AG09309 (cell line): ENCODE results near the gene MYO1B.
A peak's percentile ranks its signal among the peaks of the same experiment; 100 is the strongest.

Experiments
- DNase-seq: peaks from one replicate; pipeline ENCODE4 v3.0.0-alpha.2; 2010; ENCODE audit warnings: low read depth
- H3K4me3 ChIP-seq: 2 replicates; pipeline ENCODE4 v1.5.1; 2011; ENCODE audit warnings: mild to moderate bottlenecking, low read depth, low read length, moderate library complexity; ENCODE audit not compliant: control insufficient read depth
- TF ChIP-seq, protein P1 (sequence below): IDR thresholded peaks from 2 replicates; pipeline ENCODE4 v1.5.1; 2011; ENCODE audit warnings: mild to moderate bottlenecking, low read depth, low read length, inconsistent platforms; ENCODE audit not compliant: insufficient read depth, control insufficient read depth; ENCODE audit errors: missing control alignments

MYO1B gene

DNA sequence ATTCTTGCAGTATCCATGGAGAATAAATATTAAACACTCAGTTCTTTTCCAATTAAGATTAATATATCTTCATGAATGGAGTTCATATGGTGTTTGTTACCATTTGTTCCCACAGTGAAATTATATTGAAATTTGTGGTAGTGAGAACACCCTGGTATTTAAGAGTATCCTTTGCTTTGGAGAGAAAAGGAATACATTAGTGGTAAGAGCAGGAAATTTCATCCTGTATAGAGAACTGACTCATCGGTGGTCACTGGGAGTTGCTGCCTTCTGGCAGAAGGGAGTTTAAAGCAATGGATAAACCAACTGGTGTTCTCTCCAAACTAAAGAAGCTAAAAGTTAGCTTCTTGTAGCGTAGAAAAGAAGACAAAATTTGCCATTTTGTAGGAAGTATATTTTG, 107.3 kb downstream of the MYO1B start:
- peak; percentile 51 for DNase-seq

DNA sequence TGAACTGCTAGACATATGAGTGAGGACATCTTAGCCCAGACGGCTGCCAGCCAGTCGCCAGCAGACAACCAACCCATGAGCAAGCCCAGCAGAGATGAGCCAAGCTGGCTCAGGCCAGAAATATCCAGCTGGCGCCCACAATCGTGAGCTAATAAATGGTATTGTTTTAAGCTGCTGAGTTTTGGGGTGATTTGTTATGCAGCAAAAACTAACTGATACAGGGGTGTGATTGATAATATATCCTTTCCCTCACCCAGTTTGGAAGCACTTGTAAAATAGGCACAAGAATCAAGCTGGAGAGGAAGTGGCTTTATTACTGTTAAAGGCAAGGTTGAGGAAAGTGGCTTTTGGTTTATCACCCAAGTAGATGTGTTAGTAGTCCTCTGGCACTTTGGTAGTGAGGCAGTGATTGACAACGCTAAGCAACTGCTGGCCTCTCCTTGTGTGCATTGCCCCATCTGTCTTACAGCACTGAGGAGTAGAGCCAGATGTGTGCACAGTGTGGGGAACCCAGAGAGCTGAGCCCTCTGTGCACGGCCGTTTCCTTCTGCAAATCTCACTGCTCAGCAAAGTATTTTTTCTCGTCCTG, 110.1 kb downstream of the MYO1B start:
- no peak overlapping the region for H3K4me3 ChIP-seq
- no peak for DNase-seq
- TF ChIP-seq, protein P1, sequence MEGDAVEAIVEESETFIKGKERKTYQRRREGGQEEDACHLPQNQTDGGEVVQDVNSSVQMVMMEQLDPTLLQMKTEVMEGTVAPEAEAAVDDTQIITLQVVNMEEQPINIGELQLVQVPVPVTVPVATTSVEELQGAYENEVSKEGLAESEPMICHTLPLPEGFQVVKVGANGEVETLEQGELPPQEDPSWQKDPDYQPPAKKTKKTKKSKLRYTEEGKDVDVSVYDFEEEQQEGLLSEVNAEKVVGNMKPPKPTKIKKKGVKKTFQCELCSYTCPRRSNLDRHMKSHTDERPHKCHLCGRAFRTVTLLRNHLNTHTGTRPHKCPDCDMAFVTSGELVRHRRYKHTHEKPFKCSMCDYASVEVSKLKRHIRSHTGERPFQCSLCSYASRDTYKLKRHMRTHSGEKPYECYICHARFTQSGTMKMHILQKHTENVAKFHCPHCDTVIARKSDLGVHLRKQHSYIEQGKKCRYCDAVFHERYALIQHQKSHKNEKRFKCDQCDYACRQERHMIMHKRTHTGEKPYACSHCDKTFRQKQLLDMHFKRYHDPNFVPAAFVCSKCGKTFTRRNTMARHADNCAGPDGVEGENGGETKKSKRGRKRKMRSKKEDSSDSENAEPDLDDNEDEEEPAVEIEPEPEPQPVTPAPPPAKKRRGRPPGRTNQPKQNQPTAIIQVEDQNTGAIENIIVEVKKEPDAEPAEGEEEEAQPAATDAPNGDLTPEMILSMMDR: no peak

More for the DNA sequence above, 107.3 kb downstream of the MYO1B start:
- TF ChIP-seq, protein P1: no peak
- H3K4me3 ChIP-seq: no peak overlapping the region

DNA sequence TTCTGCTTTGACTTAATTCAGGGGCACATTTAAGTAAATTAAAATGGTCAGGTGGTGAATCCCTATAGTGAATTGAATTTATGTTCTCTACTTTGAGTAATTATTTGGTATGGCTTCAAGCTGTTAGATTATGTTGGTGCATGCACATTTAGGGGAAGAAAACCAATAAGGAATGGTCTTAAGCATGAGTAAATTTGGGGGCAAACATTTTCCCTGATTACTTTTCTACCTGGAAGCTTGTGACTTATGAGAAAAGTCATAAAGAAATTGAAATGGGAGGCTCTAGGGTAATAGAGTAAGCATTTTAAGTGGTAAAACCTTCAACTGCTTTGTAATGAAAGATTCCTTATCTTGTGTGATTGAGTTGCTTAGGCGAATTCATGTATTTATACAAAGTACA, 112.5 kb downstream of the MYO1B start:
- H3K4me3 ChIP-seq: no peak overlapping the region
- no peak for DNase-seq
- TF ChIP-seq, protein P1: no peak

DNA sequence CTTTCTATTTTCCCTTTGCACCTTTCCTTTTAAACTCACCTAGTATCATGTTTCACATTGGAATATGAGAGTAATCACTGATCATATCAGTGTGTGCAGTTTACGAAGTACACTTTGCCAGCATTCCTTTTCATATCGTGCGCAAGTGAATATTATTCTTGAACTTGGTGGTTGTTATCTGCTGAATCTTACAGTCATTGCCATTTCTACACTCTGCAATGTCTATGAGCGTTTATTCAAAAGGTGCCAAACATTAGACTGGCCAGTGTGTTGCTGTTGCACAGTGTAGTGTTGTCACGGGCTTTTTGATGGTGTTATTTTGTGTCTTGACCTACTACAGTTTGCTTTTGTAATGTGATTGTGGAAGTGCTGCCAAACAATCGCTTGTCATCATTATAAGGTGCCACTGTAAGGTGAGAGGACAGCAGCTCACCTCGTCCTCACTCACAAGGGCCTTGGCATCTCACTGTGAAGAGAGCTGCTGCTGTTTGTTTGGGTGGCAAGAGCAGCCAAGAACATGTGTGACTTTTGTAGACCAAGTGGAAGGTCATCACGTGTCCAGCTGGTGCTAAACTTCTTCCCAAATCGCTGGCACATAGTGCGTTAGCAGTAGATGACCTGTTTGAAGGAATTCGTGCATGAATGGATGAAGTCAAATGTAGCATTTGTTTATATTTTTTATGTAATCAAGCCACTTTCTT, 113.3 kb downstream of the MYO1B start:
- H3K4me3 ChIP-seq: no peak overlapping the region
- TF ChIP-seq, protein P1: no peak
- no peak for DNase-seq

DNA sequence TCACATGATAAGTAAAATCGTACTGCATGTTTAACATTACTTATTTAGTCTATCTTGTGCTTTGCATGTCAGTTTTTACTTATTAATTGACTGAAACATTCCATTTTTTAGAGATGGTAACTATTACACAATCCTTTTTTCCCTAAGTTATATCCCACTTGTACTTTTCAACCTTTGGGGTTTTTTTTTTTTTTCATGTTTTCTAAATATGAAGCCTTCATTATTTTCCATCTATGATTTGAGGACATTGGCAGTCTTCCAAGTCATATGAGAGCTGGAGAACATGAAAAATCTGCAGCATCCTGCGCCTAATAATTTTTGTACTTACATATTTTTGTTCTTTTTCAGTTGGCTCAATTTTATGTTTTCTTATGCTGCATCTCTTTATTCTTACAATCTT, 113.9 kb downstream of the MYO1B start:
- no peak for DNase-seq
- H3K4me3 ChIP-seq: no peak overlapping the region
- TF ChIP-seq, protein P1: no peak

DNA sequence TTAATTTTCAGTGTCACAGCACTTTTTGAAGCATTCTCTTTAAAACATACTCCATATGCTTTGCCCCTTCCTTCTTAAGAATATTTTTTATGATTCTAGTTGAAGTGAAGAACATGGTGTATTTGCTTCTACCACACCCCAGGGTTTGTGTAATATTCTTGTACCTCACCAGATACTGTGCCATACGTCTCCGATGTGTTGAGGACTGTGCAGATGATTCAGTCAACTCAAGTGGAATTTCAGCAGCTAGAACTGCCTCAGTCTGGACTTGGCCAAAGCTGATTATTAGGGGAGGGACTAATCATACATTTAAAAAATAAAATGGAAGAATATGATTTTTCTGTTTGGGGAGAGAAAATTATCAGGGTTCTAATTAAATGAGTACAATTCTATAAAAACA, 115.7 kb downstream of the MYO1B start:
- no peak for DNase-seq
- TF ChIP-seq, protein P1: no peak
- H3K4me3 ChIP-seq: no peak overlapping the region
